Testis (tissue), 2 donors: ENCODE data around the gene PSMB9.

ENCODE experiments used
- CTCF ChIP-seq, 3 experiments: fragments of 450-650 bp in 2 of 3; fragments of 200-600 bp in 1 of 3; sonication (generic) in 1 of 3; IDR thresholded peaks; one replicate each; pipeline ENCODE4 v1.5.1; 2016 to 2019; ENCODE audit warnings: antibody characterized with exemption in 3 of 3, mild to moderate bottlenecking in 2 of 3, moderate library complexity in 1 of 3
- POLR2A ChIP-seq: fragments of 450-650 bp; IDR thresholded peaks from one replicate; pipeline ENCODE4 v1.6.1; 2017; ENCODE audit warnings: antibody characterized with exemption, mild to moderate bottlenecking, moderate library complexity

DNA sequence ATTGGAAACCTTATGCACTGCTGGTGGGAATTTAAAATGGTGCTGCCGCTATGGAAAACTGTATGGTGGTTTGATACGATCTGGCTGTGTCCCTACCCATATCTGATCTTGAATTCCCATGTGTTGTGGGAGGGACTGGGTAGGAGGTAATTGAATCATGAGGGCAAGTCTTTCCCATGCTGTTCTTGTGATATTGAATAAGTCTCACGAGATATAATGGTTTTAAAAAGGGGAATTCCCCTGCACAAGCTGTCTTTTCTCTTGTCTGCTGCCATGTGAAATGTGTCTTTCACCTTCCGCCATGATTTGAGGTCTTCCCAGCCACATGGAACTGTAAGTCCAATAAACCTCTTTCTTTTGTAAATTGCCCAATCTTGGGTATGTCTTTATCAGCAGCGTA, 20.3 kb upstream of the PSMB9 start:
- TF ChIP-seq CTCF (IDR thresholded peaks at IDR 0.05) (no peak), POLR2A (no peak)
